ENCODE results near the gene SH2D6. TPM values are rescaled to one million over a fixed set of nuclear protein-coding genes. Genes with fewer than 3 reads are reported as not detected.

Gene SH2D6
- total RNA-seq, 1 experiment from 2014 or later = 0.84 TPM

DNA sequence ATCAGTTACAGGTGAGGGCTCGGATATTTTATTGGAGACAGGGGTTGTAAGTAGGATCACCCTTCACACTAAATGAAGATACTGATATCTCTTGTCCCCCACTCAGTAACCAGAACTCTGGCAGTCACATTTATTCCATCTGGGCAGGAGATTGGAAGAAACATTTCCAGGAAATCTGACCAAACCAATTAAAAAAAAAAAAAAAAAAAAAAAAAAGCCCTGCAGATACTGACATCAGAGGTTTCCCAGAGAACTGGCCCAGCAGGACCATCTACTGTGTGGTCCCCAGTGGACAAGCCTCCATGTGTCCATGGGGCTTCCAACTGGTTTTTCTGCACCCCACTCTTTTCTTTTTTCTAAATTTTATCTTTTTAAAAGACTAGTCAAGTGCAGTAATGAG lies 41.3 kb downstream of the SH2D6 start:
- Mint-ChIP-seq H3K36me3 (ENCODE audit: insufficient read depth, unreplicated experiment) (no peaks in the 10 kb centered on the region), H3K27ac (ENCODE audit: low read depth, unreplicated experiment) (no peak overlapping the region), H3K4me3 (ENCODE audit: unreplicated experiment) (no peak overlapping the region), H3K27me3 (ENCODE audit: insufficient read depth, unreplicated experiment) (no peaks in the 10 kb centered on the region), H3K4me1 (ENCODE audit: insufficient read depth, unreplicated experiment) (peaks cover 17% of the 10 kb centered on the region), H3K9me3 (ENCODE audit: unreplicated experiment) (no peaks in the 10 kb centered on the region)
- ChIA-PET CTCF (interaction anchor here (0.7 kb wide), 1 partner anchor 9 kb away, joined by 4 read pairs; no protein-coding TSS in a partner anchor), POLR2A (interaction anchor here (1.2 to 4.5 kb wide), 4 partner anchors 9 to 80 kb away, joined by 5 to 32 read pairs (median 22); partner anchors contain the start of gene MAT2A)
- no TSS peak for BruUV-seq (replicated peaks)
- TF ChIP-seq, protein P1, sequence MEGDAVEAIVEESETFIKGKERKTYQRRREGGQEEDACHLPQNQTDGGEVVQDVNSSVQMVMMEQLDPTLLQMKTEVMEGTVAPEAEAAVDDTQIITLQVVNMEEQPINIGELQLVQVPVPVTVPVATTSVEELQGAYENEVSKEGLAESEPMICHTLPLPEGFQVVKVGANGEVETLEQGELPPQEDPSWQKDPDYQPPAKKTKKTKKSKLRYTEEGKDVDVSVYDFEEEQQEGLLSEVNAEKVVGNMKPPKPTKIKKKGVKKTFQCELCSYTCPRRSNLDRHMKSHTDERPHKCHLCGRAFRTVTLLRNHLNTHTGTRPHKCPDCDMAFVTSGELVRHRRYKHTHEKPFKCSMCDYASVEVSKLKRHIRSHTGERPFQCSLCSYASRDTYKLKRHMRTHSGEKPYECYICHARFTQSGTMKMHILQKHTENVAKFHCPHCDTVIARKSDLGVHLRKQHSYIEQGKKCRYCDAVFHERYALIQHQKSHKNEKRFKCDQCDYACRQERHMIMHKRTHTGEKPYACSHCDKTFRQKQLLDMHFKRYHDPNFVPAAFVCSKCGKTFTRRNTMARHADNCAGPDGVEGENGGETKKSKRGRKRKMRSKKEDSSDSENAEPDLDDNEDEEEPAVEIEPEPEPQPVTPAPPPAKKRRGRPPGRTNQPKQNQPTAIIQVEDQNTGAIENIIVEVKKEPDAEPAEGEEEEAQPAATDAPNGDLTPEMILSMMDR (IDR thresholded peaks at IDR 0.05; ENCODE audit: unreplicated experiment) = no peak
- intact Hi-C loops (cut with micrococcal nuclease) = no loop called here
- DNase-seq (ENCODE audit: unreplicated experiment) = no peak

DNA sequence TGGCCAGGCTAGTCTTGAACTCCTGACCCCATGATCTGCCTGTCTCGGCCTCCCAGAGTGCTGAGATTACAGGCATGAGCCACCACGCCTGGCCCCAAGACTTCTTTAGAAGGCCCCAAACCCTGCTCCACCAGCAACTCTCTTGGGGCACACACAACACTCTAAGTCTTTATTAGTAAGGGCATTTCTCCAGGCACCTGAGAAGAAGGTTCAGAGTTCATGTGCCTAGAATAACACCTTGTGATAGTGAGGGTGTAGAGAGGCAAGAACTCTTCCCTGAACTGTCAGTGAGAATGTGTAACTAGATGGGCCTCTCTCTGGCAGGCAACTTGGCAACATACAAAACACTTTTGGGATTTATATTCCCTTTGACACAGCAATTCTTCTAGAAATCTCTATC lies 43.8 kb downstream of the SH2D6 start:
- H3K27ac Mint-ChIP-seq (ENCODE audit: low read depth, unreplicated experiment) = no peak overlapping the region
- BruUV-seq (replicated peaks) = no TSS peak
- no peaks in the 10 kb centered on the region for H3K9me3 Mint-ChIP-seq (ENCODE audit: unreplicated experiment)
- ChIA-PET POLR2A (interaction anchor here (0.7 to 0.8 kb wide), 2 partner anchors 76 to 427 kb away, joined by 3 read pairs; no protein-coding TSS in a partner anchor), CTCF (interaction anchor here (1.0 kb wide), 1 partner anchor 41 kb away, joined by 4 read pairs; no protein-coding TSS in a partner anchor)
- TF ChIP-seq, protein P1 (IDR thresholded peaks at IDR 0.05; ENCODE audit: unreplicated experiment) = no peak
- peaks cover 19% of the 10 kb centered on the region for H3K4me1 Mint-ChIP-seq (ENCODE audit: insufficient read depth, unreplicated experiment)
- H3K4me3 Mint-ChIP-seq (ENCODE audit: unreplicated experiment) = no peak overlapping the region
- no peaks in the 10 kb centered on the region for H3K36me3 Mint-ChIP-seq (ENCODE audit: insufficient read depth, unreplicated experiment)
- no peak for DNase-seq (ENCODE audit: unreplicated experiment)
- intact Hi-C loops (cut with micrococcal nuclease) = no loop called here
- no peaks in the 10 kb centered on the region for H3K27me3 Mint-ChIP-seq (ENCODE audit: insufficient read depth, unreplicated experiment)

DNA sequence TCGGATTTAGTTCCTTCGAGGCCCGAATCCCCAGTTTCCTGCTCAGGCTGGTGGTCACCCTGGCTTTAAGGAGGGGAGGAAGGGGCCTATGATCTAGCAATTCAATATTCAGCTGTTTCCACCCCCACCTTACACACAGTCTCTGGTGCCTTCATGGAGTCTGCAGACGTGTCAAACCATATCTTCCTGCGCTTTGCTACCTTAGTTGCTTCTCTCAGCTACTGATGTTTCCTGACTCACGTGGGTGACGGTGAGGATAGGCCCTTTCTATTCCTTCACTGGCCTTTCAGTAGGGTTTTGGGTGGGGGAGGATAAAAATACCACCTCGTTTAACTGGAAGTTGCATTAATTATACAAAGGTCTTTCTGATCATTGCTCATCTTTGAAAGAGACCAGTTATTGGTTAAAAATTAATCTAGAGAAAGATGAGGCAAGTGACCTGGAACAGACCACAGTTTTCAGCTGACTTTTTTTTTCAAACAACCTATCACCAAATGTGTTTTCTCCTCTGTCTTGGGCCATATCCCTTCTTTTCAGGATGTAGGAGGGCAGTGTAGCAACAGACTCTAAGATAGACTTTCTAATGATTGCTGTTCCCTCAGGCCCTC lies 49.7 kb downstream of the SH2D6 start:
- Mint-ChIP-seq H3K27ac (ENCODE audit: low read depth, unreplicated experiment) (no peak overlapping the region), H3K36me3 (ENCODE audit: insufficient read depth, unreplicated experiment) (no peaks in the 10 kb centered on the region), H3K4me1 (ENCODE audit: insufficient read depth, unreplicated experiment) (peaks cover 29% of the 10 kb centered on the region), H3K4me3 (ENCODE audit: unreplicated experiment) (no peak overlapping the region), H3K9me3 (ENCODE audit: unreplicated experiment) (no peaks in the 10 kb centered on the region), H3K27me3 (ENCODE audit: insufficient read depth, unreplicated experiment) (no peaks in the 10 kb centered on the region)
- no TSS peak for BruUV-seq (replicated peaks)
- no peak for DNase-seq (ENCODE audit: unreplicated experiment)
- ChIA-PET POLR2A (interaction anchor here (0.6 to 6.2 kb wide), 14 partner anchors 8 to 1031 kb away, joined by 3 to 84 read pairs (median 4); partner anchors contain the start of gene MAT2A), CTCF (interaction anchor here (0.6 to 2.2 kb wide), 8 partner anchors 10 to 206 kb away, joined by 3 to 8 read pairs (median 3); no protein-coding TSS in a partner anchor)
- intact Hi-C loops (cut with micrococcal nuclease) = no loop called here
- TF ChIP-seq, protein P1 (IDR thresholded peaks at IDR 0.05; ENCODE audit: unreplicated experiment) = no peak

DNA sequence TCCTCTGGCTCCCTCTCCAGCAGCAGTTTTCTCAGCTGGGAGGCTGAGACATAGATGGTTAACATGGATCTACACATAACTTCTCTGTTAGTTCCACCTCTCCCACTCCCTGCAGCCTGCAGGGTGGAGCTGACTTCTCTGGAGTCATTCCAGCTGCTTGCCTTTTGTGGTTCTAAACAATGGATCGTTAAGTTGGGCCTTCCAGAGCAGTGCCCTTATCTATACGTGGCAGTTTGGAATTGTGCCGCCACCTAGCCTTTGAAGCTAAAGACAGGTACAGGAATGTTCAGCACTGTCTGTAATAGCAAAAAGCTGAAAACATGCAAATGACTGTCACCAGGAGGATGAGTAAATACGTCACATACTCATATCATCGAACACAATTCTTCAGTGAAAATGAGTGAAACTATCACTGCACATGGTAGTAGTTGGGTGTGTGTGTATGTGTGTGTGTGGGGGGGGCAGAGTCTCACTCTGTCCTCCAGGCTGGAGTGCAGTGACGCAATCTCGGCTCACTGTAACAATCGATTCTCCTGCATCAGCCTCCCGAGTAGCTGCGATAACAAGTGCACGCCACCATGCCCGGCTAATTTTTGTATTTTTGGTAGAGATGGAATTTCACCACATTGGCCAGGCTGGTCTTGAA lies 50.3 kb downstream of the SH2D6 start:
- Mint-ChIP-seq H3K9me3 (ENCODE audit: unreplicated experiment) (no peaks in the 10 kb centered on the region), H3K36me3 (ENCODE audit: insufficient read depth, unreplicated experiment) (no peaks in the 10 kb centered on the region), H3K4me3 (ENCODE audit: unreplicated experiment) (no peak overlapping the region), H3K27ac (ENCODE audit: low read depth, unreplicated experiment) (no peak overlapping the region), H3K27me3 (ENCODE audit: insufficient read depth, unreplicated experiment) (no peaks in the 10 kb centered on the region), H3K4me1 (ENCODE audit: insufficient read depth, unreplicated experiment) (peaks cover 29% of the 10 kb centered on the region)
- BruUV-seq (replicated peaks) = no TSS peak
- ChIA-PET POLR2A (interaction anchor here (0.6 to 6.2 kb wide), 16 partner anchors 8 to 1030 kb away, joined by 3 to 84 read pairs (median 4); partner anchors contain the start of gene MAT2A), CTCF (interaction anchor here (0.6 to 2.2 kb wide), 9 partner anchors 10 to 207 kb away, joined by 3 to 8 read pairs (median 3); no protein-coding TSS in a partner anchor)
- intact Hi-C loops (cut with micrococcal nuclease) = no loop called here
- DNase-seq (ENCODE audit: unreplicated experiment) = peak; percentile 87
- TF ChIP-seq, protein P1 (IDR thresholded peaks at IDR 0.05; ENCODE audit: unreplicated experiment) = no peak
